GM20431 (cell line): Measurements from ENCODE around the gene PDE4D.

ENCODE experiments used
- in situ Hi-C: fragments of 300-500 bp; cut with MseI, MboI; formaldehyde crosslinking; loops from one replicate; pipeline ENCODE4 v1.15.0; 2020; ENCODE audit warnings: low sequenced_read_pairs; ENCODE audit not compliant: unreplicated experiment

PDE4D gene

DNA sequence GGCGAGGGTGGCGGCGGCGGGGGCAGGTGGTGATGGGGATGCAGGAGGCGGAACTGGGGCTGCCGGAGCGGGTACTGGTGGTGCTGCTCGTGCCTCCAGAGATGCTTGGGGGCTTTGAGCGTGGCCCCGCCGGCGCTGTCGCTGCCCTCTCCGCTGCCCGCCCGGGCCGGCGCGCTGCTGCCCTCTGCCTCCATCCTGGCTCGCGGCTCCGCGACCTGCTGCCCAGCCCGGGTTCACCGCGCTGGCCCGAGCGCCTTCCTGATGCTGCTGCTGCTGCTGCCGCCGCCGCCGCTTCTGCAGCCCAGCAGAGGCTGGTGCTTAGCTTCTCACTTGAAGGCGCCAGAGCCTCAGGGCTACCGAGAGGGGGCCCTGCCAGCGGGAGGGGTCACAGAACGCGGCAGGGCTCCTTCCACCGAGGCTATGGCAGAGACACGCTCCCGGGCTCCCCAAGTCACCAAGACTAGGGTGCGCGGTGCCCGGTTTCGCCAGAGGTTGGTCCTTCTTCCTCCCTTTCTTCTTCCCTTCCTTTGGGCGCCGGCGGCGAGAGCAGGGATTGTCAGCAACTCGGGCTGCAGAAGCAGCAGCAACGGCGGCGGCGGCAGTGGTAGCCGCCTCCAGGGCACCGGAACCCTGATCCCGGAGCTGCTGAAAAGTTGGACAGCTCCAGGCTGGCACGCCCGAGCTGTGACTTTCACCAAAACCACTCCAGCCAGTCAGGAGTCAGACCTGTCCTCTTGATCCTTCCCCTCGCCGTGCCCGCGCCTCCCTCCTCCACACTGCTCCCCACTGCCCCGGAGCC lies at the start of gene PDE4D:
PDE4D (minus strand) TSS at position 298 of the 799 bp plus-strand sequence.
- in situ Hi-C loops: no loop called here

DNA sequence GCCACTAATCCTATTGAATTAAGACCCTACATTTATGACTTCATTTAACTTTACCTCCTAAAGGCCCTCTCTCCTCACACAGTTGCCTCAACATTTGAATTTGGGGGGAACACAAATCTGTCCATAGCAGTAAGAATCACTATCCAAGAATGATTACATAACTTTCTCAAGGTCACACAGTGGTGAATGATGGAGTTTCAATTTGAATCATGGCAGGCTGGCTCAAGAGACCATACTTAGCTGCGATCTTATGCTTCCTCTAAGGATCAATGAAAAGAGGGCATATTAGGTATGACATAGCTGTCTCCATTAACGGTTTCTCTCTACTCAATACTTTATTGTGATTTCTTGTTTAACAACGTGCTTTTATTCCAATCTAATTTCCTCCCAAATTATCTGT lies 44.1 kb upstream of the PDE4D start:
- in situ Hi-C loops: no loop called here

GRCh38 chr5:59923465-59923864 lies 29.9 kb upstream of the PDE4D start:
- in situ Hi-C loops: no loop called here

DNA sequence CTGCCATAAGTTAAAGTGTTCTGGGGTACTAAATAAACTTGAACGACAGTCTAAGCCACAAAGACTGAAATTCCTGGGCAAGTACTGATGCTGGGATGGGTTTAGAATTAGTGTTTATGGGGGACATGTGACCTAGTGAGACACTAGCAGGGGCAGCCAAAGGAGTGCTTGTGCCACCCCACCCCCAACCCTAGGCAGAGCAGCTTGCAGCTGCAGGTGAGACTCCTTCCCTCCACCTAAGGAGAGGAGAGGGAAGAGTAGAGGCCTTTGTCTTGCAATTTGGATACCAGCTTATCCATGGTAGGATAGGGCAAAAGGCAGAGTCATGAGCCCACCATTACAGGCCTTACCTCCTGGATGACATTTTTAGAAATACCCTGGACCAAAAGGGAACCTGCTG lies 28.7 kb upstream of the PDE4D start:
- in situ Hi-C loops: no loop called here

DNA sequence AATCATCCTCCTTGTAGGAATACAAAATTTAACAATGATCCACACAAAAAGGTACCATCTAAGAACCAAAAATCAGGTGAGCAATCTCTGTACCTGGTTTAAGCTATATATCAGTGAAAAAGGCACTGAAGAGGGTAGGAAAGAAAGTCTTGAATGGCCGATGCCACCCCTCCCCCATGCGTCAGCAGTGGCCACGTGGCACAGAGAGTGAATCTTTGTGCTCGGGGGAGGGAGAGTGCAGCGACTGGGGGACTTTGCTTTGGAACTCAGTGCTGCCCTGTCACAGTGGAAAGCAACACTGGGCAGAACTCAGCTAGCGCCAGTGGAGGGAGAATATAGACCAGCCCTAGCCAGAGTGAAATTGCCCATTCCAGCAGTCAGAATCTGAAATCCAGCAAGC lies 28.3 kb upstream of the PDE4D start:
- in situ Hi-C loops: no loop called here

- in situ Hi-C loops: no loop called here
These were observed 26.0 kb upstream of the PDE4D start for GRCh38 chr5:59919484-59919883.

GRCh38 chr5:59917121-59917520 lies 23.6 kb upstream of the PDE4D start:
- in situ Hi-C loops: no loop called here

- in situ Hi-C loops: no loop called here
These were observed 11.7 kb upstream of the PDE4D start for GRCh38 chr5:59905188-59905587.

- in situ Hi-C loops: no loop called here
These were observed 3.5 kb upstream of the PDE4D start for GRCh38 chr5:59897075-59897474.

DNA sequence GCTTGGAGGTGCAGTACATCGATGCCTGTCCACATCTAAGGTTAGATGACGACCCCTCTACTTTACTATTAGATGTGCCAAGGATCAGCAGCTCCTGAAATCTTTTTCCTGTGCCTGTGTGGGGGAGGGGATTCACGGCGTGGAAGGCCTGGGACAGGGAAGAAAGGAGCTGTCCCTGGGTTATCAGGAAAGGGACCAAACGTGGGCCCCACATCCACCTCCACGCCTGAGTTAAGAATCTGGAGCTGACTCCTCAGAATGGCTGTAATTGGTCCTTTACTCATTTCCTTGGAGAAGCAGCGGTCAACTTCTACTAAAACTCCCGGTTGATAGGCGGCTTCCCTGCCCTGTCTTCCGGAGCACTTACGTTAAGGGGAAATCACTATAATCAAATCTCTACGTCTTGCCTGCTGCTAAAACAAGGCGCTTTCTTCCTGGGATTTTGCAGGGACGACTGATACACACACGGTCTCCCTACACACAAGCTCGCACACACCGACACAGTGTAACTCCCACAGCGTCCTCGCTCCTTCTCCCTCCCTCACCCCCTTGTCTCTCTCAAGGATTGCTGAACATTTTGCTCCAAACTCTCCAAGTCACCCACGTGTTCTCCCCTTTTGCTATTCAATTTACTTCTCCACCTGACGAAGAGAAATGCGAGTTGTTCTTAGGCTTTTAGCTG lies 1.4 kb downstream of the PDE4D start:
- in situ Hi-C loops: no loop called here

DNA sequence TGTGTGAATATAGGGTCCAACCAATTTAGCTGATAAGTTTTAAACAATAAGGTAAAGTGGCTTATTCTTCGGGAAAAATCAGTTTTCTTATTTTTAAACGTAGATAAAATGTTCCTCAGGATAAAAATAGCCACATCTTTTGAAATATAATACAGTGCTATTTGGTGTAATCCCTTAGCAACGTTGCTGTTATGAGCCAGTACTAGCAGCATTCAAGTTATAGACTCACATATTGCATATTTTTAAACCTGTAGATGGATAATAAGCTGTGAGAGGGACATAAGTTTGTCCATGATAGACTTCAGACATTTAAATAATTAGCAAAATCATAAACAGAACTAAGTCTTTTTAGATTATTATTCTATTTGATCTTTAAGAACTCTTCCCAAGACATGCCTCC lies 6.3 kb downstream of the PDE4D start:
- in situ Hi-C loops: no loop called here

DNA sequence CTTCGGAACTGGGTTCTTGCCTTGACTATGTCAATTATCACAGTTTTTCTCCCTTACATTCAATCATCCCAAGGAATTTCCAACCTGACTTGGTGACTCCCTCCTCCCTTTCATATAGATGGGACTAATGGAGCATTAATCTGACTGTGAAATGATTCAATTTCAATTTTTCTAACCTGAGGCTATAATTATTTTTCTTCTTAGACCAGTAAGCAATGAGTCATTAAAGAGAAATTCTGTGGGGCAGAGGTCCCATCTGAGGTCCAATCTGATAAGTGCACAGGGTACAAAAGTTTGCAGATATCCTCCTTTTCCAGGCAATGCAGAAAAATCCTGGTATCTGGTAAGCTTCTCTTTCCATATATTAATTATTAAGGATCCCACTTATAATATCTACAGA lies 18.9 kb downstream of the PDE4D start:
- in situ Hi-C loops: no loop called here

DNA sequence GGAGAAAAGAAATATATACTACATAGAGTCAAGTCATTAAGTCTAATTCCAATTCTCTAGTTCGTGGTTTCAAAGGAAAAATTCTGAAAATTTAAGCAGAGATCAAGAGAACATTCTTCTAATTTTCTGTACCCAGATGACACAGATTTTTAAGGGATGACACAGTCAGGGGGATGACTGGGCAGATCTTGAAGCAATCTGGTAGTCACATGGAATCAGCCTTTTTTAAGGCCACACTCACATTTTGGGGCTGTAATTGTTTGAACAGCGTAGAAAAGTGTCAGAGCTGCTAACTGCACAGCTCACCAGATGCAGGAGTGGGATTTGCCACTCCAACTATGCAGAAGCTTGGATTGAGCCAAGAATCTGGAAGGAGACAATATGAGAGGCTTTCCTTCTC lies 20.4 kb downstream of the PDE4D start:
- in situ Hi-C loops: no loop called here

- in situ Hi-C loops: no loop called here
These were observed 26.9 kb downstream of the PDE4D start for GRCh38 chr5:59866661-59867060.

DNA sequence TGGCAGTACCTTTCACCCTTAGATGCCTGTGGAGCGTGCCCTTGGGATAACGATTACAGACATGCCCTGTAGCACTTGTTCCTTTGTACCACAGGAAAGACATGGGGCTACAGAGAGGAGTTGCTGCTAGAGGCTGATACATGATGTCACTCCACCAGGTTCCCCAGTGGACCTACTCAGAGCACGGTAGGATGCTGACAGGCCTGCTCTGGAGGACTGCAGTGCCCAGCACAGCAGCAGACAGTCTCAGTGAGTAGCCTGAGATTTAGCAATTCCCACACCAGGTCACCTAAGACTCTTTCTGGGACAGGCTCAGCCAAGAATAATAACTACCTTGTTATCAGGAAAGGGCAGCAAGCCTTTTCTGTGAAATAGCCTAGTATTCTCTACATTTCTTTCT lies 28.8 kb downstream of the PDE4D start:
- in situ Hi-C loops: no loop called here

- in situ Hi-C loops: no loop called here
These were observed 29.7 kb downstream of the PDE4D start for GRCh38 chr5:59863777-59864176.

DNA sequence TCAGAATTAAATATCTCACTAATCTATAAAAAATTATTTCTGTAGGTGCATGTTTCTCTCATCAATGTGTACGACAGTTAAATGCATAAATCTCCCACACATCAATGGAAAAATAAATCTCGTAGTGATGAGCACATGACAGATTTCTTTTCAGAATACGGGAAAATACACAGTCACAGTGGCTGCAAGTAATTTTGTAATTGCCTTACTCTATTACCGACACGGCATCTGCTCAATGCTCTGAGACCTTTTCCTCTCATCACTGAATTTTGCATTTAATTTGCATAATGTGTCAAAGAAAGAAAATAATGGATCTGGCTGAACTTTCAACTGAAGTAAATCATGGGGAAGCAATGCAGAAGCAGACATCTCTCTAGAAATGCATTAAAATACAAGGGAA lies 37.2 kb downstream of the PDE4D start:
- in situ Hi-C loops: no loop called here

- in situ Hi-C loops: no loop called here
These were observed 42.8 kb downstream of the PDE4D start for GRCh38 chr5:59850766-59851165.

DNA sequence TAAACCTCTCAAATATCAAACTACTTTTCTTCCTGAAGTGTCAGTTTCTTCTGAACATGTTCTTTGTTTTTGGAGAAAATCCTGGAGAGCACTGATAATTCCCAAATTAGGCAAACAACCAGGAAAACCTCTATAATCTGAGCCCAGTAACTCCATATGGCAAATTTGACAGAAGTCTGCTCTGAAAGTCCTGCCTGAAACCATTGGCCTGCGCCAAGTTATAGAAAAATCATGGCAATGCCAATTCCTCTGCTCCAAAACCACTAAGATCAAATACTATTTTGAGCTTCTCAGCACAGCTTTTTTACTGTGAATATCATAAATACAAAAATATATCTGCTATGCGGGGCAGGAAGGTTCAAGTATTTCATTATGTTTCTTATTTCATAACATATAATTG lies 45.9 kb downstream of the PDE4D start:
- in situ Hi-C loops: no loop called here

DNA sequence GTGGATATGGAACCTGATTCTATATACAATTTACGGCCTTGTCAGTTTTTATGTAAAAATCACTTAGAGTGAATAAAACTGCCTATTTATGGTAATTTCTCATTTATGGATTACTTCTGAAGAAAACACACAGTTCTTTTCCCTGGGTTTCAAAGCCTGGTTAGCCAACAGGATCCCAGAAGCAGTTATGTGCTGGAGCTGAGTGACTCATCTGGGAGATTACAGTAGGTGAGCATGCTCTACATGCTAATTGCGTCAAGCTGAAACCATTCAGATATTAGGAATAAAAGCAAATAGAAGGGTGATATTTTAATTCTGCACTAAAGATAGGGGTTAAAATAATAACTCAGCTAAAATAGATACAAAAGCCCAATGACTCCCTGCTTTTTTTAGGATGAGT lies 47.8 kb downstream of the PDE4D start:
- in situ Hi-C loops: no loop called here

- in situ Hi-C loops: no loop called here
These were observed 49.9 kb downstream of the PDE4D start for GRCh38 chr5:59843511-59844213.
